GM23338 (cell line): ENCODE measurements around the gene ZNF19. TPM values are rescaled to one million over a fixed set of nuclear protein-coding genes. Genes with fewer than 3 reads are reported as not detected.

Experiments
- ATAC-seq: fragments of 200-7000 bp; cut with Tn5 transposase; 3 replicates; pipeline ENCODE4 v1.9.1; 2020
- DNase-seq: peaks from one replicate; pipeline ENCODE4 v3.0.0-alpha.2; 2015; ENCODE audit warnings: low spot score
- H2AFZ ChIP-seq: fragments of 200-600 bp; sonication (generic); 2 replicates; pipeline ENCODE4 v1.8.0; 2016; ENCODE audit warnings: antibody characterized with exemption, mild to moderate bottlenecking, moderate library complexity
- H3F3A ChIP-seq: fragments of 200-600 bp; sonication (generic); replicated peaks from 2 replicates; pipeline ENCODE4 v1.8.0; 2017; ENCODE audit warnings: antibody characterized with exemption, mixed run types, low read depth
- H3K27ac ChIP-seq: fragments of 200-600 bp; sonication (generic); 2 replicates; pipeline ENCODE4 v1.6.1; 2016; ENCODE audit warnings: low read depth
- H3K27me3 ChIP-seq: fragments of 200-600 bp; sonication (generic); 2 replicates; pipeline ENCODE4 v1.8.0; 2016; ENCODE audit warnings: mild to moderate bottlenecking, mixed run types, moderate library complexity; ENCODE audit not compliant: insufficient read depth
- H3K36me3 ChIP-seq: fragments of 200-600 bp; sonication (generic); 2 replicates; pipeline ENCODE4 v1.8.0; 2016; ENCODE audit warnings: mild to moderate bottlenecking; ENCODE audit not compliant: insufficient read depth
- H3K4me1 ChIP-seq: fragments of 200-600 bp; sonication (generic); 2 replicates; pipeline ENCODE4 v1.8.0; 2016; ENCODE audit warnings: mild to moderate bottlenecking, moderate library complexity; ENCODE audit not compliant: insufficient read depth
- H3K4me2 ChIP-seq: fragments of 200-600 bp; sonication (generic); 2 replicates; pipeline ENCODE4 v1.7.1; 2017; ENCODE audit warnings: mixed run types
- H3K4me3 ChIP-seq: fragments of 200-600 bp; sonication (generic); 2 replicates; pipeline ENCODE4 v1.6.1; 2016; ENCODE audit warnings: mixed run types
- H3K79me2 ChIP-seq: fragments of 200-600 bp; sonication (generic); replicated peaks from 2 replicates; pipeline ENCODE4 v1.8.0; 2017; ENCODE audit warnings: mild to moderate bottlenecking; ENCODE audit not compliant: insufficient read depth
- H3K9me2 ChIP-seq: fragments of 200-600 bp; sonication (generic); 2 replicates; pipeline ENCODE4 v1.8.0; 2017; ENCODE audit not compliant: insufficient read depth
- H4K20me1 ChIP-seq: fragments of 200-600 bp; sonication (generic); replicated peaks from 2 replicates; pipeline ENCODE4 v1.8.0; 2017; ENCODE audit warnings: mild to moderate bottlenecking; ENCODE audit not compliant: insufficient read depth
- H3K27ac Mint-ChIP-seq: 2 replicates; pipeline ENCODE4 v1.8.0; 2020; ENCODE audit warnings: inconsistent platforms, mild to moderate bottlenecking, moderate library complexity, mixed read lengths
- H3K27me3 Mint-ChIP-seq: 3 replicates; pipeline ENCODE4 v1.8.0; 2022; ENCODE audit warnings: low read depth, mild to moderate bottlenecking, moderate library complexity, mixed read lengths, inconsistent platforms; ENCODE audit not compliant: insufficient read depth, poor library complexity
- H3K36me3 Mint-ChIP-seq: 3 replicates; pipeline ENCODE4 v1.8.0; 2021; ENCODE audit warnings: low read depth, mild to moderate bottlenecking, inconsistent platforms, moderate library complexity, mixed read lengths
- H3K4me1 Mint-ChIP-seq: 3 replicates; pipeline ENCODE4 v1.8.0; 2020; ENCODE audit warnings: mild to moderate bottlenecking, inconsistent platforms, mixed read lengths
- H3K4me3 Mint-ChIP-seq: 3 replicates; pipeline ENCODE4 v1.8.0; 2021; ENCODE audit warnings: moderate library complexity, mild to moderate bottlenecking, inconsistent platforms, mixed read lengths
- H3K9me3 Mint-ChIP-seq: 3 replicates; pipeline ENCODE4 v1.8.0; 2020; ENCODE audit warnings: moderate library complexity, mild to moderate bottlenecking, inconsistent platforms, mixed read lengths
- CREB1 ChIP-seq: fragments of 250-450 bp; sonication (Bioruptor Pico); IDR thresholded peaks from 2 replicates; pipeline ENCODE4 v1.5.0; 2020; ENCODE audit warnings: low read depth, mild to moderate bottlenecking, moderate library complexity
- CTCF ChIP-seq, 2 experiments: fragments of 200-600 bp in 1 of 2; sonication (generic) in 1 of 2; conservative IDR thresholded peaks; 2 replicates each; pipeline versions ENCODE4 v1.5.1 to v1.6.1; 2016 to 2017; ENCODE audit warnings: antibody characterized with exemption in 2 of 2, low read depth in 2 of 2, mild to moderate bottlenecking in 2 of 2, moderate library complexity in 1 of 2
- ETS1 ChIP-seq: IDR thresholded peaks from 2 replicates; pipeline ENCODE4 v1.6.1; 2016; ENCODE audit warnings: antibody characterized with exemption
- EZH2 ChIP-seq: fragments of 200-600 bp; sonication (generic); IDR thresholded peaks from one replicate; pipeline ENCODE4 v1.8.0; 2017; ENCODE audit warnings: antibody characterized with exemption, mild to moderate bottlenecking, low read depth; ENCODE audit not compliant: unreplicated experiment
- EZH2phosphoT487 ChIP-seq: fragments of 200-600 bp; sonication (generic); IDR thresholded peaks from one replicate; pipeline ENCODE4 v1.8.1; 2018; ENCODE audit warnings: antibody characterized with exemption; ENCODE audit not compliant: unreplicated experiment
- JUNB ChIP-seq: IDR thresholded peaks from one replicate; pipeline ENCODE4 v1.6.1; 2016; ENCODE audit warnings: antibody characterized with exemption; ENCODE audit not compliant: unreplicated experiment
- NANOG ChIP-seq: IDR thresholded peaks from 2 replicates; pipeline ENCODE4 v1.6.1; 2016; ENCODE audit warnings: antibody characterized with exemption, borderline replicate concordance
- POLR2AphosphoS5 ChIP-seq: IDR thresholded peaks from 2 replicates; pipeline ENCODE4 v1.6.1; 2016; ENCODE audit warnings: antibody characterized with exemption, low read depth
- REST ChIP-seq: IDR thresholded peaks from one replicate; pipeline ENCODE4 v1.6.1; 2018; ENCODE audit warnings: antibody characterized with exemption; ENCODE audit not compliant: unreplicated experiment
- STAT1 ChIP-seq: IDR thresholded peaks from one replicate; pipeline ENCODE4 v1.6.1; 2016; ENCODE audit warnings: antibody characterized with exemption; ENCODE audit not compliant: unreplicated experiment
- ZNF114 ChIP-seq: fragments of 250-450 bp; sonication (Bioruptor Pico); IDR thresholded peaks from 2 replicates; pipeline ENCODE4 v1.5.0; 2020; ENCODE audit warnings: mild to moderate bottlenecking, moderate library complexity
- ZNF331 ChIP-seq: fragments of 250-450 bp; sonication (Bioruptor Pico); IDR thresholded peaks from 2 replicates; pipeline ENCODE4 v1.5.0; 2020; ENCODE audit warnings: low read depth, mild to moderate bottlenecking, moderate library complexity
- polyA plus RNA-seq: library from polyadenylated mRNA; unstranded; fragments of >200 nt; fragmentation: Nextera tagmentation; extraction: Ambion mirVana; gene quantifications from 2 replicates; pipeline ENCODE4 v1.2.1, GENCODE V29; 2016
- total RNA-seq: library from RNA; depleted of rRNA; stranded (reverse); fragments of >200 nt; shearing (Covaris generic); gene quantifications from 2 replicates; pipeline ENCODE4 v1.2.3, GENCODE V29; 2014
- TF ChIP-seq, protein P1 (sequence below): fragments of 250-450 bp; sonication (Bioruptor Pico); IDR thresholded peaks from 2 replicates; pipeline ENCODE4 v1.5.0; 2020; ENCODE audit warnings: mild to moderate bottlenecking, moderate library complexity

ZNF19 gene
- total and polyA plus RNA-seq, 2 experiments from 2014 or later: 1.0 to 4.8 TPM

DNA sequence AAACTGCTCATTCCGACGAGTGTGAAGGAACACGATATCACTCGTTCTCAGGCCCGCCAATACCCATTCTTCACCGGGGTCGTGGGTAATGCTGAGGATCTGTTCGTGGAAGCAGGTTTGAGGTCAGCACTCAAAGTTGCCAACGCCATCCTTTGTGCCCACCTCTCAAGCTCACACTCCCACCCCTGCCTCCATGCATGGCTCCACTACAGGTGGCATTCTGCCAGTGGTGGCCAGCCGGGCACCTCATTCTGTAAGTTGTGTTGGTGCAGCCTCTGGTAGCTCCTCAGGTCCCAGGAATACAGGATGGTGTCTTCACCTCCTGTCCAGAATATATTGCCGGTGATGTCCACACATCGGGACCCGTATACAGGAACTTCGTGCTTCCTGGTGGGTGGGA is 57.9 kb downstream of the ZNF19 start:
- no peaks in the 10 kb centered on the region; the same call in 1 of the 2 replicates for H3F3A ChIP-seq
- Mint-ChIP-seq H3K4me1 (peaks cover 3% of the 10 kb centered on the region; the same call in 2 of the 3 replicates), H3K4me3 (no peak overlapping the region), H3K27me3 (peaks cover 9% of the 10 kb centered on the region), H3K36me3 (peaks cover 2% of the 10 kb centered on the region; the same call in 1 of the 3 replicates), H3K9me3 (peaks cover 2% of the 10 kb centered on the region; the same call in 2 of the 3 replicates), H3K27ac (no peak overlapping the region)
- H2AFZ ChIP-seq: no peak overlapping the region
- no peaks in the 10 kb centered on the region for H3K9me2 ChIP-seq
- no peaks in the 10 kb centered on the region for H3K79me2 ChIP-seq
- no peak overlapping the region for H3K4me2 ChIP-seq
- ATAC-seq (no peak), DNase-seq (no peak)
- no peak overlapping the region for H3K4me3 ChIP-seq
- TF ChIP-seq CREB1 (CRISPR knock-in tag): no peak
- TF ChIP-seq STAT1: no peak
- TF ChIP-seq ZNF331: no peak
- TF ChIP-seq REST: no peak
- TF ChIP-seq EZH2phosphoT487: no peak
- no peak for TF ChIP-seq ZNF114 (CRISPR knock-in tag)
- no peak for TF ChIP-seq ETS1
- TF ChIP-seq JUNB: no peak
- no peak for TF ChIP-seq NANOG
- TF ChIP-seq POLR2AphosphoS5: no peak
- TF ChIP-seq, protein P1, sequence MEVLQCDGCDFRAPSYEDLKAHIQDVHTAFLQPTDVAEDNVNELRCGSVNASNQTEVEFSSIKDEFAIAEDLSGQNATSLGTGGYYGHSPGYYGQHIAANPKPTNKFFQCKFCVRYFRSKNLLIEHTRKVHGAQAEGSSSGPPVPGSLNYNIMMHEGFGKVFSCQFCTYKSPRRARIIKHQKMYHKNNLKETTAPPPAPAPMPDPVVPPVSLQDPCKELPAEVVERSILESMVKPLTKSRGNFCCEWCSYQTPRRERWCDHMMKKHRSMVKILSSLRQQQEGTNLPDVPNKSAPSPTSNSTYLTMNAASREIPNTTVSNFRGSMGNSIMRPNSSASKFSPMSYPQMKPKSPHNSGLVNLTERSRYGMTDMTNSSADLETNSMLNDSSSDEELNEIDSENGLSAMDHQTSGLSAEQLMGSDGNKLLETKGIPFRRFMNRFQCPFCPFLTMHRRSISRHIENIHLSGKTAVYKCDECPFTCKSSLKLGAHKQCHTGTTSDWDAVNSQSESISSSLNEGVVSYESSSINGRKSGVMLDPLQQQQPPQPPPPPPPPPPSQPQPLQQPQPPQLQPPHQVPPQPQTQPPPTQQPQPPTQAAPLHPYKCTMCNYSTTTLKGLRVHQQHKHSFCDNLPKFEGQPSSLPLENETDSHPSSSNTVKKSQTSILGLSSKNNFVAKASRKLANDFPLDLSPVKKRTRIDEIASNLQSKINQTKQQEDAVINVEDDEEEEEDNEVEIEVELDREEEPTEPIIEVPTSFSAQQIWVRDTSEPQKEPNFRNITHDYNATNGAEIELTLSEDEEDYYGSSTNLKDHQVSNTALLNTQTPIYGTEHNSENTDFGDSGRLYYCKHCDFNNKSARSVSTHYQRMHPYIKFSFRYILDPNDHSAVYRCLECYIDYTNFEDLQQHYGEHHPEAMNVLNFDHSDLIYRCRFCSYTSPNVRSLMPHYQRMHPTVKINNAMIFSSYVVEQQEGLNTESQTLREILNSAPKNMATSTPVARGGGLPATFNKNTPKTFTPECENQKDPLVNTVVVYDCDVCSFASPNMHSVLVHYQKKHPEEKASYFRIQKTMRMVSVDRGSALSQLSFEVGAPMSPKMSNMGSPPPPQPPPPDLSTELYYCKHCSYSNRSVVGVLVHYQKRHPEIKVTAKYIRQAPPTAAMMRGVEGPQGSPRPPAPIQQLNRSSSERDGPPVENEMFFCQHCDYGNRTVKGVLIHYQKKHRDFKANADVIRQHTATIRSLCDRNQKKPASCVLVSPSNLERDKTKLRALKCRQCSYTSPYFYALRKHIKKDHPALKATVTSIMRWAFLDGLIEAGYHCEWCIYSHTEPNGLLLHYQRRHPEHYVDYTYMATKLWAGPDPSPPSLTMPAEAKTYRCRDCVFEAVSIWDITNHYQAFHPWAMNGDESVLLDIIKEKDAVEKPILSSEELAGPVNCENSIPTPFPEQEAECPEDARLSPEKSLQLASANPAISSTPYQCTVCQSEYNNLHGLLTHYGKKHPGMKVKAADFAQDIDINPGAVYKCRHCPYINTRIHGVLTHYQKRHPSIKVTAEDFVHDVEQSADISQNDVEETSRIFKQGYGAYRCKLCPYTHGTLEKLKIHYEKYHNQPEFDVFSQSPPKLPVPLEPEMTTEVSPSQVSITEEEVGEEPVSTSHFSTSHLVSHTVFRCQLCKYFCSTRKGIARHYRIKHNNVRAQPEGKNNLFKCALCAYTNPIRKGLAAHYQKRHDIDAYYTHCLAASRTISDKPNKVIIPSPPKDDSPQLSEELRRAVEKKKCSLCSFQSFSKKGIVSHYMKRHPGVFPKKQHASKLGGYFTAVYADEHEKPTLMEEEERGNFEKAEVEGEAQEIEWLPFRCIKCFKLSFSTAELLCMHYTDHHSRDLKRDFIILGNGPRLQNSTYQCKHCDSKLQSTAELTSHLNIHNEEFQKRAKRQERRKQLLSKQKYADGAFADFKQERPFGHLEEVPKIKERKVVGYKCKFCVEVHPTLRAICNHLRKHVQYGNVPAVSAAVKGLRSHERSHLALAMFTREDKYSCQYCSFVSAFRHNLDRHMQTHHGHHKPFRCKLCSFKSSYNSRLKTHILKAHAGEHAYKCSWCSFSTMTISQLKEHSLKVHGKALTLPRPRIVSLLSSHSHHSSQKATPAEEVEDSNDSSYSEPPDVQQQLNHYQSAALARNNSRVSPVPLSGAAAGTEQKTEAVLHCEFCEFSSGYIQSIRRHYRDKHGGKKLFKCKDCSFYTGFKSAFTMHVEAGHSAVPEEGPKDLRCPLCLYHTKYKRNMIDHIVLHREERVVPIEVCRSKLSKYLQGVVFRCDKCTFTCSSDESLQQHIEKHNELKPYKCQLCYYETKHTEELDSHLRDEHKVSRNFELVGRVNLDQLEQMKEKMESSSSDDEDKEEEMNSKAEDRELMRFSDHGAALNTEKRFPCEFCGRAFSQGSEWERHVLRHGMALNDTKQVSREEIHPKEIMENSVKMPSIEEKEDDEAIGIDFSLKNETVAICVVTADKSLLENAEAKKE (CRISPR knock-in tag): no peak
- TF ChIP-seq CTCF (conservative IDR thresholded peaks at IDR 0.05; ENCODE audit: low read depth in 2 of 2): no peak
- TF ChIP-seq EZH2: no peak
- H3K27ac ChIP-seq: no peak overlapping the region
- H3K27me3 ChIP-seq: no peaks in the 10 kb centered on the region
- no peaks in the 10 kb centered on the region for H4K20me1 ChIP-seq
- no peaks in the 10 kb centered on the region for H3K36me3 ChIP-seq
- peaks cover 7% of the 10 kb centered on the region; the same call in 1 of the 2 replicates for H3K4me1 ChIP-seq
